GM06990 (cell line): ENCODE data around the gene SIT1.

Experiments
- DNase-seq: peaks from one replicate; pipeline ENCODE4 v3.0.0-alpha.2; 2011; ENCODE audit not compliant: insufficient read length; ENCODE audit errors: extremely low read depth
- H3K27me3 ChIP-seq: replicated peaks from 2 replicates; pipeline ENCODE4 v1.6.0; 2011; ENCODE audit warnings: low read length; ENCODE audit not compliant: control insufficient read depth, insufficient read depth
- H3K36me3 ChIP-seq: 2 replicates; pipeline ENCODE4 v1.5.1; 2011; ENCODE audit warnings: low read length; ENCODE audit not compliant: control insufficient read depth, insufficient read depth
- H3K4me3 ChIP-seq: replicated peaks from 2 replicates; pipeline ENCODE4 v1.5.1; 2011; ENCODE audit warnings: low read depth, mild to moderate bottlenecking, control low read depth, low read length
- CTCF ChIP-seq: IDR thresholded peaks from 2 replicates; pipeline ENCODE4 v1.5.1; 2011; ENCODE audit warnings: low read length, control low read depth, mild to moderate bottlenecking, inconsistent platforms; ENCODE audit not compliant: insufficient read depth, poor library complexity, severe bottlenecking

SIT1 gene

DNA sequence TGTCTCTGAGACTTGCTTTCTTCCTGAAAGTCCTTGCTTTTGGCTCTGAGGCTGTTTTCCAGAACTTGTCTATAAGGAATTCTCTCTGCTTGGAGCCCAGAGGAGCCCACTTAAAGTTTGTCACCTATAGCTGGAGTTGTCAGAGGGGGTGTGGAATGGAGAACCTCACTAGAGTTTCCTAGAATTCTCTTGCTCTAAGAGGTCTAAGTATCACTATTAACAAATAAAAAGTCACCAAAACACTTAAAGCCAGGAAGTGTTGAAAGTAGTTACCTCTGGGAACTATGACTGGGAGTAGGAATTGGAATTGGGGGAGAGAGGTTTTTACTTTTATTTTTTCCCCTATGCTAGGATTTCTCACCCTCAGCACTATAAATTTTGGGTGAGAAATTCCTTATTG, 15.0 kb downstream of the SIT1 start:
- DNase-seq, result no peak
- Histone ChIP-seq H3K36me3 (no peaks in the 10 kb centered on the region), H3K27me3 (no peaks in the 10 kb centered on the region), H3K4me3 (no peak overlapping the region)
- no peak for TF ChIP-seq CTCF

DNA sequence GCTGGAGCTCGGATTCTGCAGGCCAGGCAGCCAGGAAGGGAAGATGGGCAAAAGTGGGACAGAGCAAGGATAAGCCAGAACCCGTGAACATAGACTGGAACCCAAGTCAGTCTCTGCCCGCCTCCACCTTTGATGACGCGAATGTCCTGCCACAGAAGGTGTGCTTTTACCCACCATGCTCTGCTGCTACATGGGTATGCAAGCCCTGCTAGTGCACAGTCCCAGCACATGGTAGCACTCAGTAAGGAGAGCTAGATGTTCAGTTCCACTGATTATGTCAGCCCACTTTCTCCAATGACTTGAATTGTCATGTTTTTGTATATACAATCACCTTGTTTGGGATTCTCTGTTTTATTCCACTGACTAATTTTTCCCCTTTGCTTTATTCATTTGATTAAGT, 21.1 kb downstream of the SIT1 start:
- no peak for TF ChIP-seq CTCF
- no peaks in the 10 kb centered on the region for H3K27me3 ChIP-seq
- H3K36me3 ChIP-seq, result no peaks in the 10 kb centered on the region
- H3K4me3 ChIP-seq, result no peak overlapping the region
- DNase-seq, result no peak

- Histone ChIP-seq H3K4me3 (no peak overlapping the region), H3K27me3 (no peaks in the 10 kb centered on the region), H3K36me3 (no peaks in the 10 kb centered on the region)
- DNase-seq, result no peak
- TF ChIP-seq CTCF, result no peak
Observed at GRCh38 chr9:35628389-35628991, 22.2 kb downstream of the SIT1 start.

DNA sequence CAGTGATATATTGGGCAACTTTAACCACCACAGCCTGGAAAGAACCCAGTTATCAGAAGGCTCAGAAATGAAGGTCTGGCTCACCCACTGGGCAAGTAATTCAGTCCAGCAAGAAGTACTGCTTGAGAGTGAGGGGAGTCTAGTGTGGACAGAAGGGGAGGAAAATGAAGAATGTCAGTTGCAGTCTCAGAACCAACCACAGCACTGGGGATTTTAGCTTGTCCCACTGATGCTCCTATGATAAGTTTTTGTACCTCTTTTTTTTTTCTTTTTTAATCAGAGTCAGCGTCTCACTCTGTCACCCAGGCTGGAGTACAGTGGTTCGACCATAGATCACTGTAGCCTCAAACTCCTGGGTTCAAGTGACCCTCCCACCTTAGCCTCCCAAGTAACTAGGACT, 23.2 kb downstream of the SIT1 start:
- DNase-seq, result no peak
- H3K27me3 ChIP-seq, result no peaks in the 10 kb centered on the region
- no peak overlapping the region for H3K4me3 ChIP-seq
- TF ChIP-seq CTCF, result no peak
- no peaks in the 10 kb centered on the region for H3K36me3 ChIP-seq

DNA sequence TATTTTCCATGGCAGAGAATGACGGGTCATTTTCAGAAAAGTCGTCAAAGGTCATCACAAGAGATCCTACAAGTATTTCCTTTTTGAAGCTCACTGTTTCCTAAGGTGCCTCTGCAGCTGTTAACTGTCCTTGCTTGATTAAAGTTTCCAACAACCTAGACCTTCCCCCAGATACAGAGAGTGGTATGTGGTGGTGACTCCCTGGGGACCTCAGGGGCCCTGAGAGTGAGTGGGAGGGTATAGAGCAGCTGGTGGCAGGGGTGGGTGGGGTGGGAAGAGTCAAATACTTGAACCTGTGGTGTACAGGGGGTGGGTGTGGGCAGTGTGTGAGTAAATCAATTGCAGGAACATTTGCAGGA, 31.0 kb downstream of the SIT1 start:
- no peak overlapping the region for H3K4me3 ChIP-seq
- no peak for TF ChIP-seq CTCF

GRCh38 chr9:35618854-35619799, 31.6 kb downstream of the SIT1 start:
- Histone ChIP-seq H3K4me3 (no peak overlapping the region), H3K36me3 (no peaks in the 10 kb centered on the region), H3K27me3 (no peaks in the 10 kb centered on the region)
- no peak for TF ChIP-seq CTCF
- peak; percentile 74 for DNase-seq

More for the DNA sequence above, 31.0 kb downstream of the SIT1 start:
- no peaks in the 10 kb centered on the region for H3K27me3 ChIP-seq
- no peaks in the 10 kb centered on the region for H3K36me3 ChIP-seq
- peak; percentile 66 for DNase-seq
